SK-N-SH (cell line): ENCODE data around the gene ERBB2.

Source experiments
- EP300 ChIP-seq, 2 experiments: IDR thresholded peaks; 2 replicates each; pipeline versions ENCODE4 v1.4.0 to v1.6.1; 2012; ENCODE audit warnings: borderline replicate concordance in 1 of 2, low read depth in 1 of 2, low read length in 1 of 2
- FOSL2 ChIP-seq: IDR thresholded peaks from 2 replicates; pipeline ENCODE4 v1.4.0; 2012; ENCODE audit warnings: low read depth, mild to moderate bottlenecking, moderate library complexity, borderline replicate concordance
- FOXJ3 ChIP-seq: sonication (generic); formaldehyde crosslinking; IDR thresholded peaks from 2 replicates; pipeline ENCODE4 v1.5.1; 2020; ENCODE audit warnings: mild to moderate bottlenecking, missing genetic modification reagents
- GABPA ChIP-seq: IDR thresholded peaks from 2 replicates; pipeline ENCODE4 v1.4.0; 2012; ENCODE audit warnings: low read depth, mild to moderate bottlenecking
- NRF1 ChIP-seq: IDR thresholded peaks from 2 replicates; pipeline ENCODE4 v1.6.1; 2012; ENCODE audit warnings: low read depth, mild to moderate bottlenecking, low read length
- POLR2AphosphoS5 ChIP-seq: IDR thresholded peaks from 2 replicates; pipeline ENCODE4 v1.6.1; 2012; ENCODE audit warnings: low read depth, low read length
- RXRA ChIP-seq: IDR thresholded peaks from 2 replicates; pipeline ENCODE4 v1.4.0; 2012; ENCODE audit warnings: low read depth, mild to moderate bottlenecking, borderline replicate concordance
- TF ChIP-seq, protein P1 (sequence below): fragments of 200-600 bp; sonication (generic); IDR thresholded peaks from 2 replicates; pipeline ENCODE4 v1.6.1; 2017; ENCODE audit warnings: antibody characterized with exemption, mild to moderate bottlenecking, moderate library complexity
- TF ChIP-seq, protein P2 (sequence below): IDR thresholded peaks from 2 replicates; pipeline ENCODE4 v1.4.0; 2012; ENCODE audit warnings: low read depth, borderline replicate concordance
- TF ChIP-seq, protein P3 (sequence below): IDR thresholded peaks from 2 replicates; pipeline ENCODE4 v1.6.1; 2012; ENCODE audit warnings: mild to moderate bottlenecking, low read depth, low read length, moderate library complexity
- TF ChIP-seq, protein P4 (sequence below): IDR thresholded peaks from 2 replicates; pipeline ENCODE4 v1.4.0; 2012; ENCODE audit warnings: low read depth

DNA sequence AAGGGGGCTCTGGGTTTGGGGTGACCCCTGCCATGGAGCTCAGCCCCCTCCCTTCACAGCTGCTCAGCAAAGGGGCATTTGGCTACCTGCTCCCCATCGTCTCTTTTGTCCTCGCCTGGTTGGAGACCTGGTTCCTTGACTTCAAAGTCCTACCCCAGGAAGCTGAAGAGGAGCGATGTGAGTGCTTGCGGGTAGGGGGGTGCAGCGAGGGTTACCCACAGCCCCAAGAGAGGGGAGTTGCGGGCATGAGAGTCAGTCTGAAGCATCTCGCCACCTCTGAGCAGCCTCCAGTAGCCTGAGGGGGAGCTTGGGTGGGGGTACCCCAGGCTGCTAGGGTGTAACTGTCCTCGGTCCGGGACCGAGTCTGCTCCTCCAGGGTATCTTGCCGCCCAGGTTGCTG is 41.5 kb upstream of the ERBB2 start:
- TF ChIP-seq GABPA (no peak), EP300 (IDR thresholded peaks at IDR 0.05; ENCODE audit: borderline replicate concordance in 1 of 2, low read depth in 1 of 2, low read length in 1 of 2) (no peak), POLR2AphosphoS5 (no peak), FOSL2 (no peak), RXRA (no peak), NRF1 (no peak), FOXJ3 (no peak)
- TF ChIP-seq, protein P1, sequence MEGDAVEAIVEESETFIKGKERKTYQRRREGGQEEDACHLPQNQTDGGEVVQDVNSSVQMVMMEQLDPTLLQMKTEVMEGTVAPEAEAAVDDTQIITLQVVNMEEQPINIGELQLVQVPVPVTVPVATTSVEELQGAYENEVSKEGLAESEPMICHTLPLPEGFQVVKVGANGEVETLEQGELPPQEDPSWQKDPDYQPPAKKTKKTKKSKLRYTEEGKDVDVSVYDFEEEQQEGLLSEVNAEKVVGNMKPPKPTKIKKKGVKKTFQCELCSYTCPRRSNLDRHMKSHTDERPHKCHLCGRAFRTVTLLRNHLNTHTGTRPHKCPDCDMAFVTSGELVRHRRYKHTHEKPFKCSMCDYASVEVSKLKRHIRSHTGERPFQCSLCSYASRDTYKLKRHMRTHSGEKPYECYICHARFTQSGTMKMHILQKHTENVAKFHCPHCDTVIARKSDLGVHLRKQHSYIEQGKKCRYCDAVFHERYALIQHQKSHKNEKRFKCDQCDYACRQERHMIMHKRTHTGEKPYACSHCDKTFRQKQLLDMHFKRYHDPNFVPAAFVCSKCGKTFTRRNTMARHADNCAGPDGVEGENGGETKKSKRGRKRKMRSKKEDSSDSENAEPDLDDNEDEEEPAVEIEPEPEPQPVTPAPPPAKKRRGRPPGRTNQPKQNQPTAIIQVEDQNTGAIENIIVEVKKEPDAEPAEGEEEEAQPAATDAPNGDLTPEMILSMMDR, result no peak
- TF ChIP-seq, protein P2, sequence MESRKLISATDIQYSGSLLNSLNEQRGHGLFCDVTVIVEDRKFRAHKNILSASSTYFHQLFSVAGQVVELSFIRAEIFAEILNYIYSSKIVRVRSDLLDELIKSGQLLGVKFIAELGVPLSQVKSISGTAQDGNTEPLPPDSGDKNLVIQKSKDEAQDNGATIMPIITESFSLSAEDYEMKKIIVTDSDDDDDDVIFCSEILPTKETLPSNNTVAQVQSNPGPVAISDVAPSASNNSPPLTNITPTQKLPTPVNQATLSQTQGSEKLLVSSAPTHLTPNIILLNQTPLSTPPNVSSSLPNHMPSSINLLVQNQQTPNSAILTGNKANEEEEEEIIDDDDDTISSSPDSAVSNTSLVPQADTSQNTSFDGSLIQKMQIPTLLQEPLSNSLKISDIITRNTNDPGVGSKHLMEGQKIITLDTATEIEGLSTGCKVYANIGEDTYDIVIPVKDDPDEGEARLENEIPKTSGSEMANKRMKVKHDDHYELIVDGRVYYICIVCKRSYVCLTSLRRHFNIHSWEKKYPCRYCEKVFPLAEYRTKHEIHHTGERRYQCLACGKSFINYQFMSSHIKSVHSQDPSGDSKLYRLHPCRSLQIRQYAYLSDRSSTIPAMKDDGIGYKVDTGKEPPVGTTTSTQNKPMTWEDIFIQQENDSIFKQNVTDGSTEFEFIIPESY, result no peak
- TF ChIP-seq, protein P3, sequence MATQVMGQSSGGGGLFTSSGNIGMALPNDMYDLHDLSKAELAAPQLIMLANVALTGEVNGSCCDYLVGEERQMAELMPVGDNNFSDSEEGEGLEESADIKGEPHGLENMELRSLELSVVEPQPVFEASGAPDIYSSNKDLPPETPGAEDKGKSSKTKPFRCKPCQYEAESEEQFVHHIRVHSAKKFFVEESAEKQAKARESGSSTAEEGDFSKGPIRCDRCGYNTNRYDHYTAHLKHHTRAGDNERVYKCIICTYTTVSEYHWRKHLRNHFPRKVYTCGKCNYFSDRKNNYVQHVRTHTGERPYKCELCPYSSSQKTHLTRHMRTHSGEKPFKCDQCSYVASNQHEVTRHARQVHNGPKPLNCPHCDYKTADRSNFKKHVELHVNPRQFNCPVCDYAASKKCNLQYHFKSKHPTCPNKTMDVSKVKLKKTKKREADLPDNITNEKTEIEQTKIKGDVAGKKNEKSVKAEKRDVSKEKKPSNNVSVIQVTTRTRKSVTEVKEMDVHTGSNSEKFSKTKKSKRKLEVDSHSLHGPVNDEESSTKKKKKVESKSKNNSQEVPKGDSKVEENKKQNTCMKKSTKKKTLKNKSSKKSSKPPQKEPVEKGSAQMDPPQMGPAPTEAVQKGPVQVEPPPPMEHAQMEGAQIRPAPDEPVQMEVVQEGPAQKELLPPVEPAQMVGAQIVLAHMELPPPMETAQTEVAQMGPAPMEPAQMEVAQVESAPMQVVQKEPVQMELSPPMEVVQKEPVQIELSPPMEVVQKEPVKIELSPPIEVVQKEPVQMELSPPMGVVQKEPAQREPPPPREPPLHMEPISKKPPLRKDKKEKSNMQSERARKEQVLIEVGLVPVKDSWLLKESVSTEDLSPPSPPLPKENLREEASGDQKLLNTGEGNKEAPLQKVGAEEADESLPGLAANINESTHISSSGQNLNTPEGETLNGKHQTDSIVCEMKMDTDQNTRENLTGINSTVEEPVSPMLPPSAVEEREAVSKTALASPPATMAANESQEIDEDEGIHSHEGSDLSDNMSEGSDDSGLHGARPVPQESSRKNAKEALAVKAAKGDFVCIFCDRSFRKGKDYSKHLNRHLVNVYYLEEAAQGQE, result no peak
- TF ChIP-seq, protein P4, sequence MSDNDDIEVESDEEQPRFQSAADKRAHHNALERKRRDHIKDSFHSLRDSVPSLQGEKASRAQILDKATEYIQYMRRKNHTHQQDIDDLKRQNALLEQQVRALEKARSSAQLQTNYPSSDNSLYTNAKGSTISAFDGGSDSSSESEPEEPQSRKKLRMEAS, result no peak
